HepG2 (cell line): Measurements from ENCODE around the gene DLEC1. TPM values are rescaled to one million over a fixed set of nuclear protein-coding genes. Genes with fewer than 3 reads are reported as not detected.

Source experiments
- ATAC-seq: fragments of 200-7000 bp; cut with Tn5 transposase; 3 replicates; pipeline ENCODE4 v1.9.1; 2020; ENCODE audit warnings: mild to moderate bottlenecking, moderate library complexity
- BruUV-seq: library from RNA; stranded (reverse); fragments of 400-500 nt; replicated peaks from 2 replicates; lab custom pipeline; 2021; lab: Mats Ljungman, UMichigan
- CTCF ChIA-PET: fragments of 300-600 bp; formaldehyde crosslinking; extraction: SDS; loops from one replicate; lab custom pipeline; 2021; ENCODE audit warnings: low total read pairs, inconsistent platforms, low intra/inter-chr PET ratio; lab: Yijun Ruan, JAX
- POLR2A ChIA-PET: fragments of 350-600 bp; sonication (Branson Sonifier 250); formaldehyde crosslinking; loops from one replicate; lab custom pipeline; 2020; ENCODE audit warnings: antibody characterized with exemption, inconsistent platforms; lab: Yijun Ruan, JAX
- DNase-seq: peaks from one replicate; pipeline ENCODE4 v3.0.0-alpha.2; 2015; ENCODE audit warnings: low spot score
- FAIRE-seq: peaks from 3 replicates; lab custom pipeline; 2011; peaks lifted over from hg19 to GRCh38; lab: Jason Lieb, UNC
- H2AFZ ChIP-seq: one replicate; pipeline ENCODE4 v1.6.1; 2011; ENCODE audit warnings: low read length, inconsistent platforms
- H3K27ac ChIP-seq: fragments of 300-600 bp; 3 replicates; pipeline ENCODE4 v1.8.0; 2011; ENCODE audit warnings: mixed run types, mild to moderate bottlenecking, mixed read lengths, low read length, inconsistent platforms; ENCODE audit not compliant: insufficient read depth; ENCODE audit errors: extremely low read length
- H3K27me3 ChIP-seq, 2 experiments: fragments of 200-600 bp in 1 of 2; 2 replicates in 1 of 2; 3 replicates in 1 of 2; pipeline versions ENCODE4 v1.6.0 to v1.8.0; 2011; ENCODE audit warnings: low read length in 2 of 2, mild to moderate bottlenecking in 2 of 2, moderate library complexity in 2 of 2, inconsistent platforms in 1 of 2; ENCODE audit not compliant: insufficient read depth in 2 of 2, control insufficient read depth in 1 of 2
- H3K36me3 ChIP-seq, 2 experiments: fragments of 200-600 bp in 1 of 2; replicated peaks in 1 of 2; 2 replicates in 1 of 2; 3 replicates in 1 of 2; pipeline versions ENCODE4 v1.5.1 to v1.8.0; 2011; ENCODE audit warnings: low read length in 2 of 2, inconsistent platforms in 1 of 2; ENCODE audit not compliant: insufficient read depth in 2 of 2, control insufficient read depth in 1 of 2
- H3K4me1 ChIP-seq: 2 replicates; pipeline ENCODE4 v1.5.1; 2012; ENCODE audit warnings: low read length, inconsistent platforms; ENCODE audit not compliant: insufficient read depth
- H3K4me2 ChIP-seq: 2 replicates; pipeline ENCODE4 v1.6.0; 2011; ENCODE audit warnings: low read depth, low read length, inconsistent platforms
- H3K4me3 ChIP-seq, 3 experiments: fragments of 200-600 bp in 1 of 3; sonication (generic), shearing (Covaris generic) in 1 of 3; replicated peaks in 1 of 3; 2 replicates each; pipeline ENCODE4 v1.5.1; 2011 to 2016; ENCODE audit warnings: low read length in 3 of 3, inconsistent platforms in 2 of 3, low read depth in 2 of 3, mild to moderate bottlenecking in 2 of 3, control low read depth in 1 of 3, mixed read lengths in 1 of 3; ENCODE audit not compliant: insufficient read depth in 1 of 3
- H3K79me2 ChIP-seq: one replicate; pipeline ENCODE4 v1.6.1; 2011; ENCODE audit warnings: low read length, inconsistent platforms; ENCODE audit not compliant: insufficient read depth
- H3K9ac ChIP-seq: 2 replicates; pipeline ENCODE4 v1.6.0; 2011; ENCODE audit warnings: mild to moderate bottlenecking, low read depth, low read length, inconsistent platforms; ENCODE audit not compliant: insufficient read depth
- H3K9me3 ChIP-seq: 2 replicates; pipeline ENCODE4 v1.5.1; 2012; ENCODE audit warnings: mild to moderate bottlenecking, low read length
- H4K20me1 ChIP-seq: 2 replicates; pipeline ENCODE4 v1.6.0; 2011; ENCODE audit warnings: inconsistent platforms, mild to moderate bottlenecking, low read length, moderate library complexity; ENCODE audit not compliant: insufficient read depth
- CEBPG ChIP-seq: IDR thresholded peaks from 2 replicates; pipeline ENCODE4 v1.6.1; 2016
- NFIC ChIP-seq: IDR thresholded peaks from 2 replicates; pipeline ENCODE4 v1.6.1; 2012; ENCODE audit warnings: mild to moderate bottlenecking, low read length, inconsistent platforms
- RBFOX2 ChIP-seq: fragments of 200-400 bp; formaldehyde crosslinking; IDR thresholded peaks from 2 replicates; pipeline ENCODE4 v1.6.1; 2017; ENCODE audit warnings: low read depth, mild to moderate bottlenecking, low read length
- REPIN1 ChIP-seq: sonication (generic); formaldehyde crosslinking; IDR thresholded peaks from 2 replicates; pipeline ENCODE4 v1.8.0; 2022; ENCODE audit warnings: missing genetic modification reagents, low read depth, mild to moderate bottlenecking, borderline replicate concordance
- ZFP36 ChIP-seq: fragments of 150-350 bp; IDR thresholded peaks from 2 replicates; pipeline ENCODE4 v1.6.1; 2018; ENCODE audit warnings: borderline replicate concordance, low read length, low read depth; ENCODE audit not compliant: partially characterized antibody
- ZNF281 ChIP-seq: sonication (generic); formaldehyde crosslinking; IDR thresholded peaks from 2 replicates; pipeline ENCODE4 v1.4.0; 2020; ENCODE audit warnings: missing genetic modification reagents, borderline replicate concordance
- WGBS: methylation state at CpG from one replicate; pipeline ENCODE4 v1.1.6; 2017; ENCODE audit warnings: low lambda C conversion rate; 5-methylcytosine and 5-hydroxymethylcytosine counted together
- in situ Hi-C: cut with HindIII; loops from 2 replicates; pipeline ENCODE4 v1.10.0; 2017; ENCODE audit warnings: low pct_unique_long_range_greater_than_20kb; ENCODE audit not compliant: extremely low pct_ligation_motif_present
- intact Hi-C: fragments of 100-400 bp; cut with micrococcal nuclease; formaldehyde crosslinking; loops from one replicate; pipeline ENCODE4 v1.10.0; 2022; ENCODE audit not compliant: unreplicated experiment
- polyA plus RNA-seq, 8 experiments: library from polyadenylated mRNA; depleted of rRNA in 3 of 8; stranded (reverse) in 7 of 8; unstranded in 1 of 8; fragments of >200 nt; fragmentation: Illumina TruSeq in 4 of 8; extraction: Trizol in 4 of 8; gene quantifications; 2 replicates each; pipeline versions ENCODE4 v1.2.1 to v1.2.3, GENCODE V29; 2011 to 2016; ENCODE audit warnings: low read depth in 4 of 8, missing spikeins in 1 of 8, mixed read lengths in 1 of 8; ENCODE audit not compliant: insufficient read depth in 1 of 8
- total RNA-seq, 5 experiments: library from RNA; depleted of rRNA; stranded (reverse); fragments of >200 nt; fragmentation: Illumina TruSeq; extraction: Trizol; gene quantifications; 2 replicates each; pipeline ENCODE4 v1.2.3, GENCODE V29; 2016; ENCODE audit warnings: low read depth in 1 of 5
- TF ChIP-seq, protein P1 (sequence below): sonication (generic); formaldehyde crosslinking; IDR thresholded peaks from 2 replicates; pipeline ENCODE4 v1.5.0; 2020; ENCODE audit warnings: missing genetic modification reagents
- TF ChIP-seq, protein P2 (sequence below): sonication (generic); formaldehyde crosslinking; IDR thresholded peaks from 2 replicates; pipeline ENCODE4 v1.4.0; 2020; ENCODE audit warnings: missing genetic modification reagents

The DLEC1 gene
- total and polyA plus RNA-seq, 2 of the 13 experiments (the other 11 are each of a cell fraction or from before 2014, with no cell fraction given): 0.09 TPM; not detected in 1

GRCh38 chr3:38016410-38016809 lies 22.6 kb upstream of the DLEC1 start:
- Histone ChIP-seq H3K27ac (no peak overlapping the region), H3K9ac (no peak overlapping the region), H2AFZ (no peak overlapping the region), H4K20me1 (no peaks in the 10 kb centered on the region), H3K9me3 (no peaks in the 10 kb centered on the region), H3K4me2 (no peak overlapping the region), H3K36me3 (peaks cover 5 to 11% of the 10 kb centered on the region in 2 experiments; a peak in 3 of 5 replicates), H3K4me3 (no peak overlapping the region), H3K27me3 (no peaks in the 10 kb centered on the region), H3K79me2 (no peaks in the 10 kb centered on the region), H3K4me1 (peaks cover 48% of the 10 kb centered on the region)
- 97% methylated on average over 13 of the region's 13 CpGs for WGBS
- TF ChIP-seq CEBPG (CRISPR knock-in tag) (no peak), REPIN1 (CRISPR knock-in tag) (no peak), RBFOX2 (no peak)
- TF ChIP-seq, protein P1, sequence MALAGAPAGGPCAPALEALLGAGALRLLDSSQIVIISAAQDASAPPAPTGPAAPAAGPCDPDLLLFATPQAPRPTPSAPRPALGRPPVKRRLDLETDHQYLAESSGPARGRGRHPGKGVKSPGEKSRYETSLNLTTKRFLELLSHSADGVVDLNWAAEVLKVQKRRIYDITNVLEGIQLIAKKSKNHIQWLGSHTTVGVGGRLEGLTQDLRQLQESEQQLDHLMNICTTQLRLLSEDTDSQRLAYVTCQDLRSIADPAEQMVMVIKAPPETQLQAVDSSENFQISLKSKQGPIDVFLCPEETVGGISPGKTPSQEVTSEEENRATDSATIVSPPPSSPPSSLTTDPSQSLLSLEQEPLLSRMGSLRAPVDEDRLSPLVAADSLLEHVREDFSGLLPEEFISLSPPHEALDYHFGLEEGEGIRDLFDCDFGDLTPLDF: no peak
- ChIA-PET POLR2A (no interaction called here), CTCF (no interaction called here)
- intact Hi-C loops (no loop called here), in situ Hi-C loops (no loop called here)
- no TSS peak for BruUV-seq
- DNase-seq (no peak), ATAC-seq (no peak), FAIRE-seq (no peak)

- H2AFZ ChIP-seq: no peak overlapping the region
- in situ Hi-C loops: no loop called here
- ChIA-PET POLR2A (no interaction called here), CTCF (no interaction called here)
- peaks cover 5 to 11% of the 10 kb centered on the region in 2 experiments; a peak in 3 of 5 replicates for H3K36me3 ChIP-seq
- FAIRE-seq (no peak), DNase-seq (no peak), ATAC-seq (peak; percentile 53)
- intact Hi-C loops: no loop called here
- BruUV-seq: no TSS peak
- H3K4me1 ChIP-seq: peaks cover 53% of the 10 kb centered on the region
- WGBS: 80% methylated on average over 6 of the region's 6 CpGs
- no peaks in the 10 kb centered on the region for H3K79me2 ChIP-seq
- H3K27me3 ChIP-seq: no peaks in the 10 kb centered on the region
- H3K4me3 ChIP-seq: no peak overlapping the region
- H4K20me1 ChIP-seq: no peaks in the 10 kb centered on the region
- no peak overlapping the region for H3K27ac ChIP-seq
- H3K9me3 ChIP-seq: no peaks in the 10 kb centered on the region
- H3K9ac ChIP-seq: no peak overlapping the region
- no peak overlapping the region for H3K4me2 ChIP-seq
- TF ChIP-seq ZNF281 (no peak), ZFP36 (no peak), NFIC (no peak)
- TF ChIP-seq, protein P2, sequence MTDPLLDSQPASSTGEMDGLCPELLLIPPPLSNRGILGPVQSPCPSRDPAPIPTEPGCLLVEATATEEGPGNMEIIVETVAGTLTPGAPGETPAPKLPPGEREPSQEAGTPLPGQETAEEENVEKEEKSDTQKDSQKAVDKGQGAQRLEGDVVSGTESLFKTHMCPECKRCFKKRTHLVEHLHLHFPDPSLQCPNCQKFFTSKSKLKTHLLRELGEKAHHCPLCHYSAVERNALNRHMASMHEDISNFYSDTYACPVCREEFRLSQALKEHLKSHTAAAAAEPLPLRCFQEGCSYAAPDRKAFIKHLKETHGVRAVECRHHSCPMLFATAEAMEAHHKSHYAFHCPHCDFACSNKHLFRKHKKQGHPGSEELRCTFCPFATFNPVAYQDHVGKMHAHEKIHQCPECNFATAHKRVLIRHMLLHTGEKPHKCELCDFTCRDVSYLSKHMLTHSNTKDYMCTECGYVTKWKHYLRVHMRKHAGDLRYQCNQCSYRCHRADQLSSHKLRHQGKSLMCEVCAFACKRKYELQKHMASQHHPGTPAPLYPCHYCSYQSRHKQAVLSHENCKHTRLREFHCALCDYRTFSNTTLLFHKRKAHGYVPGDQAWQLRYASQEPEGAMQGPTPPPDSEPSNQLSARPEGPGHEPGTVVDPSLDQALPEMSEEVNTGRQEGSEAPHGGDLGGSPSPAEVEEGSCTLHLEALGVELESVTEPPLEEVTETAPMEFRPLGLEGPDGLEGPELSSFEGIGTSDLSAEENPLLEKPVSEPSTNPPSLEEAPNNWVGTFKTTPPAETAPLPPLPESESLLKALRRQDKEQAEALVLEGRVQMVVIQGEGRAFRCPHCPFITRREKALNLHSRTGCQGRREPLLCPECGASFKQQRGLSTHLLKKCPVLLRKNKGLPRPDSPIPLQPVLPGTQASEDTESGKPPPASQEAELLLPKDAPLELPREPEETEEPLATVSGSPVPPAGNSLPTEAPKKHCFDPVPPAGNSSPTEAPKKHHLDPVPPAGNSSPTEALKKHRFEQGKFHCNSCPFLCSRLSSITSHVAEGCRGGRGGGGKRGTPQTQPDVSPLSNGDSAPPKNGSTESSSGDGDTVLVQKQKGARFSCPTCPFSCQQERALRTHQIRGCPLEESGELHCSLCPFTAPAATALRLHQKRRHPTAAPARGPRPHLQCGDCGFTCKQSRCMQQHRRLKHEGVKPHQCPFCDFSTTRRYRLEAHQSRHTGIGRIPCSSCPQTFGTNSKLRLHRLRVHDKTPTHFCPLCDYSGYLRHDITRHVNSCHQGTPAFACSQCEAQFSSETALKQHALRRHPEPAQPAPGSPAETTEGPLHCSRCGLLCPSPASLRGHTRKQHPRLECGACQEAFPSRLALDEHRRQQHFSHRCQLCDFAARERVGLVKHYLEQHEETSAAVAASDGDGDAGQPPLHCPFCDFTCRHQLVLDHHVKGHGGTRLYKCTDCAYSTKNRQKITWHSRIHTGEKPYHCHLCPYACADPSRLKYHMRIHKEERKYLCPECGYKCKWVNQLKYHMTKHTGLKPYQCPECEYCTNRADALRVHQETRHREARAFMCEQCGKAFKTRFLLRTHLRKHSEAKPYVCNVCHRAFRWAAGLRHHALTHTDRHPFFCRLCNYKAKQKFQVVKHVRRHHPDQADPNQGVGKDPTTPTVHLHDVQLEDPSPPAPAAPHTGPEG (CRISPR knock-in tag): no peak
Measured at GRCh38 chr3:38016847-38017444, 22.1 kb upstream of the DLEC1 start.
